HEK293T (cell line): ENCODE measurements around the gene BICC1.
"Not testable (repeated sequence)": the region's sequence is repeated elsewhere in the genome, so short reads cannot be mapped to it uniquely, and the experiment has no call there.

Experiments used
- CTCF ChIA-PET: fragments of 350-600 bp; formaldehyde crosslinking; extraction: SDS; loops from one replicate; lab custom pipeline; 2021; ENCODE audit warnings: antibody characterized with exemption, inconsistent platforms; lab: Yijun Ruan, JAX
- POLR2A ChIA-PET: fragments of 350-600 bp; formaldehyde crosslinking; extraction: SDS; loops from one replicate; lab custom pipeline; 2020; ENCODE audit warnings: antibody characterized with exemption, inconsistent platforms; lab: Yijun Ruan, JAX
- DNase-seq: peaks from one replicate; pipeline ENCODE4 v3.0.0; 2012; ENCODE audit warnings: mixed read lengths; ENCODE audit errors: extremely low spot score
- ARNT ChIP-seq: fragments of 450-650 bp; IDR thresholded peaks from 2 replicates; pipeline ENCODE4 v1.6.1; 2017; ENCODE audit warnings: mild to moderate bottlenecking
- BHLHE40 ChIP-seq: fragments of 450-650 bp; IDR thresholded peaks from 2 replicates; pipeline ENCODE4 v1.6.1; 2016; ENCODE audit warnings: mild to moderate bottlenecking, moderate library complexity, borderline replicate concordance
- CTBP1 ChIP-seq: fragments of 450-650 bp; IDR thresholded peaks from 2 replicates; pipeline ENCODE4 v1.6.1; 2016; ENCODE audit warnings: borderline replicate concordance
- ELF4 ChIP-seq: fragments of 450-650 bp; IDR thresholded peaks from 2 replicates; pipeline ENCODE4 v1.6.1; 2017; ENCODE audit warnings: antibody characterized with exemption
- FOXA1 ChIP-seq: fragments of 450-650 bp; IDR thresholded peaks from 2 replicates; pipeline ENCODE4 v1.6.1; 2016; ENCODE audit warnings: mild to moderate bottlenecking
- FOXK2 ChIP-seq: fragments of 450-650 bp; IDR thresholded peaks from 2 replicates; pipeline ENCODE4 v1.6.1; 2016; ENCODE audit warnings: mild to moderate bottlenecking
- FOXM1 ChIP-seq: fragments of 450-650 bp; IDR thresholded peaks from 2 replicates; pipeline ENCODE4 v1.6.1; 2017; ENCODE audit warnings: mild to moderate bottlenecking, borderline replicate concordance
- HDGF ChIP-seq: fragments of 450-650 bp; IDR thresholded peaks from 2 replicates; pipeline ENCODE4 v1.6.1; 2017; ENCODE audit warnings: antibody characterized with exemption, borderline replicate concordance
- L3MBTL2 ChIP-seq: fragments of 450-650 bp; conservative IDR thresholded peaks from 2 replicates; pipeline ENCODE4 v1.6.1; 2016; ENCODE audit warnings: mild to moderate bottlenecking
- LEF1 ChIP-seq: fragments of 450-650 bp; IDR thresholded peaks from 2 replicates; pipeline ENCODE4 v1.6.1; 2017; ENCODE audit warnings: mild to moderate bottlenecking, borderline replicate concordance
- NFRKB ChIP-seq: fragments of 450-650 bp; IDR thresholded peaks from 2 replicates; pipeline ENCODE4 v1.6.1; 2016; ENCODE audit warnings: mild to moderate bottlenecking, moderate library complexity
- SP1 ChIP-seq: fragments of 450-650 bp; IDR thresholded peaks from 2 replicates; pipeline ENCODE4 v1.6.1; 2017
- SUZ12 ChIP-seq: fragments of 450-650 bp; IDR thresholded peaks from 2 replicates; pipeline ENCODE4 v1.6.1; 2016; ENCODE audit warnings: mild to moderate bottlenecking
- TARDBP ChIP-seq: fragments of 450-650 bp; IDR thresholded peaks from 2 replicates; pipeline ENCODE4 v1.6.1; 2016
- ZNF384 ChIP-seq: fragments of 450-650 bp; IDR thresholded peaks from 2 replicates; pipeline ENCODE4 v1.6.1; 2016
- TF ChIP-seq, protein P1 (sequence below): fragments of 450-650 bp; IDR thresholded peaks from 2 replicates; pipeline ENCODE4 v1.6.1; 2016

Gene BICC1

DNA sequence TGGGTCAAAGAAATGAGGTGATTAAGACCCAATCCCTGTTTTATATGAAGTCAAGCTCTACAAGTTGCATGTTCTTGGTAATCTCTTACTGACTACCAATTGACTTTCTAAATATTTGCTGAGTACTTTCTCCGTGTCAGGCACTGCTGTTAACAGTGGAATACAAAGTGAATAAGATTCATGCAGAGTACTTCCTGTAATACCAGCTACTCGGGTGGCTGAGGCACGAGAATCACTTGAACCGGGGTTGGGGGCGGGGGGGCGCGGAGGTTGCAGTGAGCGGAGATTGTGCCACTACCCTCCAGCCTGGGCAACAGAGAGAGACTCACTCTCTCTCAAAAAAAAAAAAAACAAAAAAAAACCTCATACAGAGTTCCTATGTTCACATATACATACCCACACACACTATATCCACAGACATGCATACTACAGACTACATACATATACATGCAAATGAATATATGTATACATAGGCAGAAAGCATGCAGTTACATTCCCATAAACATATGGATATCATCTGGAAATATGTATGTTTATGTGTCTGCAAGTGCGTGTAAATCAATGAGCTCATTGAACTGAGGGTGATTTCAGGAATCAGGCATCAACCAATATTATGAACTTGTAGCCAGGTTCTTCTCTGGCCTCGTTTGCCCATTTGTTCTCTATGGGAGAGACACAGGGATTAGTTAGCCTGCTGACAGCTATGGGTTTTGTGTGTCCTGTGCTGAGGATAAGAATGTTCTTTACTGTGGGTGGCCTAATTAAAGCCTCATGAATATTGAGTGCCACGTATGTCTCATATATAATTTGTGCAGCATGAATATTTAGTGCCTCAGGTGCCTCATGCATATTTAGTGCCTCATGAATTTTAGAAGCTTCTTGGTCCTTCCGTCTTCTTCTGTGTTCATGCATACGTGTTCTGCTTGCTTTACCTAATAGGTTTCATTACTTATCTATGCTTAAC lies 73.9 kb downstream of the BICC1 start:
- POLR2A ChIA-PET = no interaction called here
- CTCF ChIA-PET = no interaction called here
- TF ChIP-seq NFRKB (no peak), TARDBP (no peak), HDGF (no peak), FOXK2 (no peak), L3MBTL2 (no peak), SUZ12 (no peak), SP1 (no peak), FOXA1 (no peak), LEF1 (no peak), FOXM1 (no peak), BHLHE40 (no peak), ZNF384 (no peak), ELF4 (no peak), ARNT (no peak), CTBP1 (no peak)
- TF ChIP-seq, protein P1, sequence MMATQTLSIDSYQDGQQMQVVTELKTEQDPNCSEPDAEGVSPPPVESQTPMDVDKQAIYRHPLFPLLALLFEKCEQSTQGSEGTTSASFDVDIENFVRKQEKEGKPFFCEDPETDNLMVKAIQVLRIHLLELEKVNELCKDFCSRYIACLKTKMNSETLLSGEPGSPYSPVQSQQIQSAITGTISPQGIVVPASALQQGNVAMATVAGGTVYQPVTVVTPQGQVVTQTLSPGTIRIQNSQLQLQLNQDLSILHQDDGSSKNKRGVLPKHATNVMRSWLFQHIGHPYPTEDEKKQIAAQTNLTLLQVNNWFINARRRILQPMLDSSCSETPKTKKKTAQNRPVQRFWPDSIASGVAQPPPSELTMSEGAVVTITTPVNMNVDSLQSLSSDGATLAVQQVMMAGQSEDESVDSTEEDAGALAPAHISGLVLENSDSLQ = no peak
- DNase-seq = no peak

DNA sequence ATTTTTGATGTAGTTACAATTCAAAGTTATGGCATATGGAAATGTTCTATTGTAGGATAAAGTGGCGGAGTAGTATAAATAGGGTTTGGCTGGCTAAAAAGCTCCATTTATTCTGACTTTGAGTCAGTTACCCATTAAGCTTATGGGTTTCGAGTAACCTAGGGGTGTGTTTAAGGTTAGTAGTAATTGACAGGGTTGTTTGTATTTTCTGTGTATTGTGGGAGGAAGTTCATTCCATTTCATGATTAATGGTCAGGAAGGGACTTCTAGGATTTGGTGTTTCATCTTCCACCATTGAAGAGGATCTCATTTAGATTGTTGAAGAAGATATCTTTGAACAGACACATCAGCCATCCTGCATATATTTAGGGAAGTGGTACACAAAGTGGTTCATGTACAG lies 75.0 kb downstream of the BICC1 start:
- ChIA-PET CTCF (no interaction called here), POLR2A (no interaction called here)
- DNase-seq = no peak
- no peak for TF ChIP-seq CTBP1
- no peak for TF ChIP-seq HDGF
- no peak for TF ChIP-seq TARDBP
- TF ChIP-seq L3MBTL2 = no peak
- TF ChIP-seq FOXA1 = no peak
- TF ChIP-seq ARNT = no peak
- TF ChIP-seq FOXK2 = no peak
- no peak for TF ChIP-seq NFRKB
- no peak for TF ChIP-seq ZNF384
- no peak for TF ChIP-seq BHLHE40
- TF ChIP-seq, protein P1 = no peak
- TF ChIP-seq LEF1 = no peak

DNA sequence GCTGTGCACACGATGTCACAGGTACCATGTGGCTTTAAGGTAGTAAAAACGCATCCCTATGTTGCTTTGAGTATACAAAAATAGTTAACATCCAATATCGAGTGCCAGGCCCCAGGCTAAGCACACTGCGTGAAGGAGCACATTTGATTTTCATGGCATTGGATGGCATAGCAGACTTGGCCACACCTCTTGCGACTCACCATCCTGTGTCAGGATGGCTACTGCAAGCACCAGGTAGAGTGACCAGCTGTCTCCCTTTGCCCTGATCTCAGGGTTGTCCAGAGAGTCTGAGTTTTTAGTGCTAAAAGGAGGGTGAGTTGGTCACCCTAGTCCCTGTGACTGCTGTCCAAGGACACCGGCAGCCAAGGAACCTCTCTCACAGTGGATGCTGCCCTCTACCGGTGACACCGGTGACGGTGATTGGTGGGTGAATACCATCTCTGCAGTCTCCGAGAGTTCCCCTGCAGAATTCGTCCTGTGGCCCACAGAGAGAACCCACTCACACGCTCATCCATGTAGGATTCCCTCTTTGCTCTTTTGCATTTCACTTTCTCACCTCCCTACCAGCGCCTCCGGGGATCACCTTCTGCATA lies 76.1 kb downstream of the BICC1 start:
- CTCF ChIA-PET = no interaction called here
- no peak for DNase-seq
- POLR2A ChIA-PET = no interaction called here
- TF ChIP-seq TARDBP (no peak), FOXK2 (no peak), LEF1 (no peak), L3MBTL2 (no peak), FOXA1 (no peak)

DNA sequence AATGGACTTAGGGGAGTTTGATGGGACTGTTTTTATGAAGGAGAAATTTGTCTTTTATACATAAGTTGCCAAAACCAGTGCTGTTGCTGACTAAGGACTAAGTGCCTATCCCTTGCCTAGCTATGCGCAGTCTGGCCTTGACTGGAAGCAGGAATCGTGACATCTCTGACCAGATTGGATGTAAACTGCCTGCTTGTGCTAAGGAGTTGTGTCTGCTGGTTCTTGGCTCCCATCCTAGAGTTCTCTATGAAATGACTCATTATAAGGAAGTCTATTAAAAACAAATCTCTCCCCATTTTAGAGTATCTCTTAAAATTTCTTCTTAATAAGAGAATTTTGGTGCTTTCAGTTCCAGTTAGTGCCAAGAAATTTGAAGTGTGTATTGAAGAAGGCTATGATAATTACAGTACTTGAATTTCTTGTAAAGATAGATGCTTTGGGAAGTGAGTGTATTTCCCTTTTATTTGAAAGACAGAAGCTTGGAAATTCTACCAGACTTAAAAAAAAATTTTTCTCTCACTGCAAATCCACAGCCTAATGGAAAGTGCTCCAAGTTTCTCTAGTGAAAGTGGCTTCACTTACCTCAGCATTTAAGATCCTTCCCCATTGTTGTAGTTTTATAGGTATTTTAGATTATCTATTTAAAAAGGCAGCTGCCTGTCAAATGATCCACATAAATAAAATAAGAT lies 77.6 kb downstream of the BICC1 start:
- ChIA-PET POLR2A (no interaction called here), CTCF (no interaction called here)
- TF ChIP-seq HDGF = no peak
- TF ChIP-seq ARNT = no peak
- no peak for TF ChIP-seq BHLHE40
- no peak for TF ChIP-seq FOXA1
- TF ChIP-seq SUZ12 = no peak
- TF ChIP-seq, protein P1 = no peak
- no peak for TF ChIP-seq TARDBP
- TF ChIP-seq SP1 = no peak
- no peak for TF ChIP-seq NFRKB
- TF ChIP-seq CTBP1 = no peak
- DNase-seq = no peak

DNA sequence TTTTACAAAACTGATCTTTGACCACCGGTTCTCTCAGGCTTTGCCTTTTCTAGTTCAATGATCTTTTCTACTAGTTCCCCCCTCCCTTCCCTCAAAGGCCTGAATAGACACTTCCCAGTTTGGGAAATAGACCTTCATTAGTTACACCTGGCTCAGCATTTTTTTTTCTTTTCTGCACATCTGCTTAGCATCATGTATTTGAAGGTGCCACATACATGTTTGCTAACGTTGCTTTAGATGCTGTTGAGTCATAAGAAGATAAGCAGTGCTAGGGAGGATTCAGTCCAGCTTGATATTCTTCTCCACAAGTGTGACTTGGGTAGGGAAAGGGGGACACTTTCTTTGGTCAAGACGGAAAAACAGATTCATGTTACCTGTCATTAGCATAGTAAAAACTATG lies 78.3 kb downstream of the BICC1 start:
- TF ChIP-seq ARNT (no peak), FOXK2 (no peak), BHLHE40 (no peak), LEF1 (no peak), L3MBTL2 (no peak), ELF4 (no peak)
- POLR2A ChIA-PET = no interaction called here

DNA sequence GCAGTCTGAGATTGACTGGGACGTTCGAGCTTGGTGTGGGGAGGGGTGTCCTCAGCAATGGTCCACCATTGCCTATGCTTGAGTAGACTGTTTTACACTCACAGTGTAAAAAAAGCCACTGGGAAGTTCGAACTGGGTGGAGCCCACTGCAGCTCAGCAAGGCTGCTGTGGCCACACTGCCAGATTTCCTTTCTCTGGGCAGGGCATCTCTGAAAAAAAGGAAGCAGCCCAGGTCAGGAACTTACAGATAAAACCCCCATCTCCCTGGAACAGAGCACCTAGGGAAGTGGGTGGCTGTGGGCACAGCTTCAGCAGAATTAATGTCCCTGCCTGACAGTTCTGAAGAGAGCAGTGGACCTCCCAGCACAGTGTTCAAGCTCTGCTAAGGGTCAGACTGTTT lies 80.3 kb downstream of the BICC1 start:
- ChIA-PET CTCF (interaction anchor here (0.6 kb wide), 1 partner anchor 178 kb away, joined by 3 read pairs; no protein-coding TSS in a partner anchor), POLR2A (no interaction called here)
- DNase-seq = no peak
- no peak for TF ChIP-seq CTBP1

More for the DNA sequence above, 78.3 kb downstream of the BICC1 start:
- no peak for DNase-seq
- CTCF ChIA-PET = no interaction called here

DNA sequence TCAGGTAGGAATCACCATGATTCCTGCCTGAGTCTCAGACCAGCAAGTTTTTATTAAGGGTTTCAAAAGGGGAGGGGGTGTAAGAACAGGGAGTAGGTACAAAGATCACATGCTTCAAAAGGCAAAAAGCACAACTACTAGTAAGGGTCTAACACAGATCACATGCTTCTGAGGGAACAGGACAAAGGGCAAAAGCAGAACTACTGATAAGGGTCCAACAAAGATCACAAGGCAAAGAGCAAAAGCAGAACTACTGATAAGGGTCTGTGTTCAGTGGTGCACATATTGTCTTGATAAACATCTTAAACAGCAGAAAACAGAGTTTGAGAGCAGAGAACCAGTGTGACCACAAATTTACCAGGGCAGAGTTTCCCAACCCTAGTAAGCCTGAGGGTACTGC lies 84.5 kb downstream of the BICC1 start:
- POLR2A ChIA-PET, DNase-seq, CTCF ChIA-PET: not testable (repeated sequence)
